Epithelial cell of esophagus (primary cell): ENCODE data around the gene EPB41.

Source experiments
- DNase-seq: peaks from one replicate; pipeline ENCODE4 v3.0.0; 2010; ENCODE audit warnings: low read depth
- H3K4me3 ChIP-seq: 2 replicates; pipeline ENCODE4 v1.5.1; 2011; ENCODE audit warnings: mild to moderate bottlenecking, low read length, control low read depth
- CTCF ChIP-seq: IDR thresholded peaks from 2 replicates; pipeline ENCODE4 v1.5.1; 2011; ENCODE audit warnings: low read depth, mild to moderate bottlenecking, low read length, control low read depth, inconsistent platforms; ENCODE audit not compliant: insufficient read depth; ENCODE audit errors: missing control alignments

The EPB41 gene

GRCh38 chr1:28926629-28927265, 12.4 kb downstream of the EPB41 start:
- DNase-seq: no peak
- H3K4me3 ChIP-seq: no peak overlapping the region
- no peak for TF ChIP-seq CTCF

DNA sequence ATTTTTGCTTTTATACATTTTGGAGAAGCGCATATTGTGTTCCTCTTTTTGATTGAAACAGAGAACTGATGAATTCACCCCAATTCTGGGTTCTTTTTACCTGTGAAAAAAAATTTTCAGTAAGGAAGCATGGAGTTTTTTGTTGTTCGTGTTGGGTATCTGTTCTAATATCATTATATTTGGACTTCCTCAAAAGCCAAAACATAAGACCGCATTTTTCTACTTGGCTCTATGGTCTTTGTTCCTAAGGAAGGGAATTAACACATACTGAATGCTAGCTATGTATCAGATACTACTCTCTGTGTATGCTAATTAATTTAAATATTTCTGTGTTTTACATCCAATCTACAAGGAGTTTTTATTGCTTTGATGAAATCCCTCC, 12.9 kb downstream of the EPB41 start:
- no peak for DNase-seq
- no peak overlapping the region for H3K4me3 ChIP-seq
- TF ChIP-seq CTCF: no peak

DNA sequence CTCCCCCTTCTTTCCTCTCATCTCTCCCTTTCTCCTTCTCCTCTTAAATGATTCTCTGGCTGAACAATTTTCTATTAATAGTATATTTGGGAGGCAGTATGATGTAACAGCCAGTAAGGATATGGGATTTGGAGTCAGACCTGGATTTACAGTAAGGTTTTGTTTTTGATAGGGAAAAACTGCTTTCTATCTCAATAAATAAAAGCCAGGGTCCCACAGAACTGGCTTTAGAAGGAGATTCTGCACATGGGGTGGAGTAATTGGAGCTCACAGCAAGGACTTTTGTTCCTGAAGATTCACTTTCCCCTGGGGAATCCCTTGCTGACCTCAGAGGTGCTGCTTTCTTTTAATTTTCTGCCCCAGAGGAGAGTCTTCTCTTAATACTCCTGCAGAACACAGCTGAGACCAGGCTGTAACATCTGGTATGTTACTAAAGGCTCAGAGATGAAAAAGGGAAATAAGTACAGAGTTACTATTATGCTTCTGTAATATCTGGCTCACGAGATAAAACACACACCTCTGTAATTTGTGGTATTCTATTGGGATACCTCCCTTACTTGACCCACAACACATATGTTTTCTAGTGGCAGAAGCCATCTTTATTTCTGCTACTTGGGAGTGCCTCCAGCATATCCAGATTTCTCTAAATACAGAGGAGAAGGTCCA, 13.4 kb downstream of the EPB41 start:
- no peak for TF ChIP-seq CTCF
- H3K4me3 ChIP-seq: no peak overlapping the region
- no peak for DNase-seq

DNA sequence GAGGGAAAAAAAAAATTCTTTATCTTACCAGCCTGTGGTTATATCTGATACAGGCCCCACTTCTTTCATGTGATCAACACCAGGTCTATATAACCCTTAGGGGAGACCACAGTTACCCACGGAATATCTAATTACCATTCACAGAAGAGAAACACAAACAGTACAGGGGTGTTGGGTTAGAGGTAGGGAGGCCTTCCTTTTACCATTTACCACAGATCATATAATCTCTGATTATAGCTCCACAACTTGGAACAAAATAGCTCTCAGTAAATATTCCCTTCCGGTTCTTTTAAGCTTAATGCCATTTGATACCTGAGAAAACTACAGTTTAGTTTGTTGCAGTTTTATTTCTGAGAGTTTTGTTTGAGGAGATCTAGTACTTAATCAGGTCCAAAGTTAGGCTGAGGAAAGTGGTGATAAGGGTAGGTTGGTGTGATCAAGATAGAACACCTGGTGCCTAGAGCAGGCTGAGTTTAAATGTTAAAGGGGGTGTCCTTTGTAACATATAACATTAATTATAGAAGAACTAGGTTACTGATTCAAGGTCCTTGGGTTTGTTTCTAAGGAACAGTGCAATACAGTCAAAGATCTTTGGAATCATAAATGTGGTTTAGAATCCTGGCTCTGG, 14.1 kb downstream of the EPB41 start:
- TF ChIP-seq CTCF: no peak
- H3K4me3 ChIP-seq: no peak overlapping the region
- no peak for DNase-seq

- no peak overlapping the region for H3K4me3 ChIP-seq
- no peak for TF ChIP-seq CTCF
- peak; percentile 24 for DNase-seq
Measured at GRCh38 chr1:28933277-28933676, 18.9 kb downstream of the EPB41 start.

- H3K4me3 ChIP-seq: no peak overlapping the region
- no peak for TF ChIP-seq CTCF
- no peak for DNase-seq
Measured at GRCh38 chr1:28933918-28934317, 19.5 kb downstream of the EPB41 start.
